ENCODE data around the gene CCDC126.
"Not testable (repeated sequence)": the region's sequence is repeated elsewhere in the genome, so short reads cannot be mapped to it uniquely, and the experiment has no call there.

The CCDC126 gene, protein sequence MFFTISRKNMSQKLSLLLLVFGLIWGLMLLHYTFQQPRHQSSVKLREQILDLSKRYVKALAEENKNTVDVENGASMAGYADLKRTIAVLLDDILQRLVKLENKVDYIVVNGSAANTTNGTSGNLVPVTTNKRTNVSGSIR

GRCh38 chr7:23597094-23598091 is at the start of gene CCDC126:
TSS of gene CCDC126 (plus strand) at chr7:23597382. CDS start at chr7:23611316, 13,934 bp downstream.
- TF ChIP-seq GATA1 (IDR thresholded peaks at IDR 0.05; ENCODE audit: low read depth, low read length) = no peak
- TF ChIP-seq POLR2A (IDR thresholded peaks at IDR 0.05; ENCODE audit: low read length) = no peak
- peak; percentile 83 to 88 for DNase-seq

GRCh38 chr7:23547662-23548061 is 49.5 kb upstream of the CCDC126 start:
- no peak for DNase-seq
- TF ChIP-seq GATA1 (IDR thresholded peaks at IDR 0.05; ENCODE audit: low read depth, low read length) = no peak
- TF ChIP-seq POLR2A (IDR thresholded peaks at IDR 0.05; ENCODE audit: low read length) = no peak

DNA sequence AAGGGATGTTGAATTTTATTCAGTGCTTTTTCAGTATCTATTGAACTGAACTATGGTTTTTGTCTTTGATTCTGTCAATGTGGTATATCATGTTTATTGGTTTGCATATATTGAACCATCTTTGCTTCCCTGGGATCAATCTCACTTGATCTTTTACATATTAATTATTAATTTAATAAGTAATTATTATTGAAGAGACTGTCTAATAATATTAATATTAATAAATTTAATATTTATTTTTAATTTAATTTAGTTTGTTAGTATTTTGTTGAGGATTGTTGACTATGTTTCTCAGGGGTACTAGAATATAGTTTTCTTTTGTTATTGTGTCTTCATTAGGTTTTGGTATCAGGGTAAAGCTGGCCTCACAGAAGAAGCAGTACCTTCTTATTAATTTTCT is 38.9 kb upstream of the CCDC126 start:
- no peak for DNase-seq
- no peak for TF ChIP-seq POLR2A (IDR thresholded peaks at IDR 0.05; ENCODE audit: low read length)
- no peak for TF ChIP-seq GATA1 (IDR thresholded peaks at IDR 0.05; ENCODE audit: low read depth, low read length)

GRCh38 chr7:23570592-23571200 is 26.5 kb upstream of the CCDC126 start:
- TF ChIP-seq GATA1 (IDR thresholded peaks at IDR 0.05; ENCODE audit: low read depth, low read length) (no peak), POLR2A (IDR thresholded peaks at IDR 0.05; ENCODE audit: low read length) (no peak)
- DNase-seq = peak; percentile 64 to 80

DNA sequence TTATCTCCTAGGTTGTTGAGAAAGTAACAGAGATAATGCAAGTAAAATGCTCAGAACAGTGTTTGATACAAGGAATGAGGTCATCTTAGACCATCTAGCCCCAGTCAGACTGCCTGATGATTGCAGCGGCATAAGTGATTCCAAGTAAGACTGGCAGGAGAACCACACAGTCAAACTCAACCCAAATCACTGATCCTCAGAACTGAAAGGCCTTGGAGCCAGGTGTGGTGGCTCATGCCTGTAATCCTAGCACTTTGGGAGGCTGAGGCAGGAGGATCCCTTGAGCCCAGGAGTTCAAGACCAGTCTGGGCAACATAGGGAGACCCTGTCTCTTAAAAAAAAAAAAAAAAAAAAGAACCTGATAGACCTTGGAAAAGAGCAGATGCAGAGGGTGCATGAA is 15.2 kb upstream of the CCDC126 start:
- not testable (repeated sequence) for DNase-seq

DNA sequence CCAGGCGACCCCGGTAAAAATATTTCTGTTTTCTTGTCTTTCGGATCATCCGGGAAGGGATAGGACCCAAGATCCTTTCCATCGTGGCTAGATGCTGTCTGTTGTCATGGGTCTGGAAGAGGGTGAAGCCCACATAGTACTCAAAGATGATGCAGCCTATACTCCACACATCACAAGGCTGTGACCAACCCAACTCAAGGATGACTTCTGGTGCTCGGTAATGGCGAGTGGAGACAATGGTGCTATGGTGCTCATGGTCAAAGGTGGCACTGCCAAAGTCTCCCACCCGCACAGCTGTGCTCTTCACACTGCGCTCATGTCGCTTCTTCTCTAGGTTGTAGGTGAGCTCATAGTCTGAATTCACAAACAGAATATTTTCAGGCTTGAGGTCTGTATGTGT is 11.9 kb upstream of the CCDC126 start:
- DNase-seq = not testable (repeated sequence)

GRCh38 chr7:23586159-23586558 is 11.0 kb upstream of the CCDC126 start:
- TF ChIP-seq GATA1 (IDR thresholded peaks at IDR 0.05; ENCODE audit: low read depth, low read length) (no peak), POLR2A (IDR thresholded peaks at IDR 0.05; ENCODE audit: low read length) (no peak)
- no peak for DNase-seq

DNA sequence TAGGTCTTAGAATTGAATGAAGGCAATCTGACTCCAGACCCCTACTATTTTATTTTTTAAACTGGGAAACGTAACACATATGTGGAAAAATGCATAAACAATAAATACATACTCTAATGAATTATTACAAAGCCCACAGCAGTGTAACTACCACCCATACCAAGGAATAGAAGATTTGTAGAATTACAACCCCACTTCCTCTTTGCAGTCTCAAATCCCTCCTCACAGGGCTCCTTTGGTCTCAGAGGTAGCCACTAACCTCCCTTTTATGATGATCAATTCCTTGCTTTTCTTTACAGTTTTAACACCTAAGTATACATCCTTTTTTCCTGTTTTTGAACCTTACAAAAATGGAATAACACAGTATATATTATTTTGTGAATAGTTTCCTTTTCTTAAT is 6.7 kb upstream of the CCDC126 start:
- no peak for TF ChIP-seq POLR2A (IDR thresholded peaks at IDR 0.05; ENCODE audit: low read length)
- no peak for TF ChIP-seq GATA1 (IDR thresholded peaks at IDR 0.05; ENCODE audit: low read depth, low read length)
- DNase-seq = no peak

DNA sequence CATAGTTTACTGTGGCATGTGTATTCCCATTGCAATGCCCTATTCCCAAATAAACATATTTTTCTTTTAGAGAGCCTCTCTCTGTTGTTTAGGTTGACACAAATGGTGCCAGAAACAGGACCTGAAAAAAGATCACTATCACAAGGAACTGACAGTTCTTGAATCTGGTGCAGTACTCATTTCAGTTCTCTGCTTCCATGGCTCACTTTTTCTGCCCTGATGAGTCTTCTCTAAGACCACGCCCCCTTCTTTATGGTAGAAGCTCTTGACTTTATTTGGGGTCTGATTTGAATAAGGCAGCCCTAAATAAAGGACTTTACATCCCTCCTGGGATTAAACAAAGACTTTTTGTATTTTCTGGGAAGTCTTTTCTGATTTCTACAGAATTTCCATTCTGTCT is 3.5 kb upstream of the CCDC126 start:
- TF ChIP-seq GATA1 (IDR thresholded peaks at IDR 0.05; ENCODE audit: low read depth, low read length) (no peak), POLR2A (IDR thresholded peaks at IDR 0.05; ENCODE audit: low read length) (no peak)
- no peak for DNase-seq

DNA sequence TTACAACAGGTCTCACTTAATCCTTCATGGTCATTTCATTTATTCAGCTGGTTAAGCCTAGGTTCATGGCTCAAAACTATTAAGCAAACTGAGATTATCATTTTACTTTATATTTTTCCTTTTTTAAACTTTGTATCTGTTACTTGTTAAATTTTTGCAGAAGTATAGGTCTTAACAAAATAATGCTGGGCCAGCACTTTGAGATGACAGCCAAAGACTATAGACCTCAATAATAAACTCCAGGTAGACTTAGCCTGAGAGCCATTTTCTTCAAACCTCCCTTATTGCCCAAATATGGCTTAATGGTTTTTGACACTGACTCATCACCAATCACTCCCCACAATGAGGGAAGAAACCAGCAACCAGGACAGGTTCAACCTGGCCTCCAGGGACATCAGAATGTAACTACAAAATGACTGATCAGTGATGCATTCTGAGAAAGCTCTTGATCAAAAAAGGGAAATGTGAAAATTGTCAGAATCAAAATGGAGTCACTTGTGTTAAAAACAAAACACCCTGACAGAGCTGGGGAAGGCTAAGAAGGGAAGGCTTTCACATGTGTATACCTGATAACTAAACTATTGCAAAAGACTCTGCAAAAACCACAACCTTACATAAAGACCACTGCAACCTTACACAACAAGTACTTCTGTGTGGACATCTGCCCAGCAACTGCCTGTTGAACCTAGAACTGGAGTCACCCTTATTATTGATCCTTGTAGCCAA is 2.1 kb upstream of the CCDC126 start:
- no peak for DNase-seq
- no peak for TF ChIP-seq GATA1 (IDR thresholded peaks at IDR 0.05; ENCODE audit: low read depth, low read length)
- no peak for TF ChIP-seq POLR2A (IDR thresholded peaks at IDR 0.05; ENCODE audit: low read length)

- DNase-seq = peak in 1 of 2 experiments; percentile 16
- no peak for TF ChIP-seq POLR2A (IDR thresholded peaks at IDR 0.05; ENCODE audit: low read length)
- TF ChIP-seq GATA1 (IDR thresholded peaks at IDR 0.05; ENCODE audit: low read depth, low read length) = no peak
Measured at GRCh38 chr7:23598296-23598695, 1.1 kb downstream of the CCDC126 start.

- no peak for TF ChIP-seq GATA1 (IDR thresholded peaks at IDR 0.05; ENCODE audit: low read depth, low read length)
- no peak for TF ChIP-seq POLR2A (IDR thresholded peaks at IDR 0.05; ENCODE audit: low read length)
- DNase-seq = no peak
Measured at GRCh38 chr7:23600236-23600635, 3.1 kb downstream of the CCDC126 start.

DNA sequence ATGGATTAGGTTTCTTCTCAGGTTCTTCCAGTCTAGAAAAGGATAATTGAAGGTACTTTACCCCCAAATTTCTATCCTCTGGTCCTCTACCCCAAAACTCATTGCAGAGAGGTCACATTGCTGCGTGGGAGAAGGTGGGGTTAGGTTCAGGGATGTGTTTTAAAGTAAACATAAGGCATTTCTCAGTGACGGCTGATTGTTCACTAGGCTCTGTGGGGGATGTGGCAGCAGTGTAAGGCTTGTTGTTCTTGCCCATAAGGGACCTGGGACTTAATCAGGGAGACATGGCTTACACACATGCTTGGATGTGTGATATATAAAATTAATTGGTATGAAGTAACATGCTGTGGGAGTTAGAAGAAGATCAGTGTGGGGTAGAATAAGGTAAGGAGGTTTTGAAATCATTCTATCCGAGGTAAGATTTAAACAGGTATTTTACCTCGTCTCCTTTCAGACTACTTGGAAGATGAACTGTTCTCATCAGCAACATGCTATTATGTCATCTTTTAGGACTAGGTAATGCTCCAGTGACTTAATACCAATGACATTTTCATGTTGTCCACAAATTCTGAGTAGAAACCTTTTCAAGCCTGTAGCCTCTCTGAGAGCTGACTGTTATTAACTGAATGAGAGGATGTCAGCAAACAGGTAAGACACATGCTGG is 6.6 kb downstream of the CCDC126 start:
- TF ChIP-seq POLR2A (IDR thresholded peaks at IDR 0.05; ENCODE audit: low read length) = no peak
- TF ChIP-seq GATA1 (IDR thresholded peaks at IDR 0.05; ENCODE audit: low read depth, low read length) = no peak
- no peak for DNase-seq

DNA sequence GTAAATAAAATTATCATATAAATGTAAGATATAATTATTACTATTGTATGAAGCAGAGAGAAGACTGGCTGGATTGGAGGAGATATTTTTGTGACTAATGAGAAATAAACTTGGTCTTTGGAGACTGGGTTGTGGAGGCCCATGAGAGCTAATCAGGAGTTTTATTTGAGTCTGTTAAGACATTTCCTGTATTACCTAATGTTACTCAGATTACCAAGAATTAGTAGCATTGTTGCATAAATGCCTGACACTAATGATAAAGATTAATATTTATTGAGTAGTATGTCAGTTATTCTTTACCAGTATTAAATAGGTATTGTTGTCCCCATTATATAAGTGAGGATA is 7.1 kb downstream of the CCDC126 start:
- TF ChIP-seq GATA1 (IDR thresholded peaks at IDR 0.05; ENCODE audit: low read depth, low read length) = no peak
- TF ChIP-seq POLR2A (IDR thresholded peaks at IDR 0.05; ENCODE audit: low read length) = no peak
- no peak for DNase-seq

All from erythroblast (primary cell).